MM.1S (cell line): ENCODE results near the gene PCCA.

ENCODE experiments used
- DNase-seq: peaks from one replicate; pipeline ENCODE4 v3.0.0-alpha.2; 2015
- H2AFZ ChIP-seq: fragments of 300-600 bp; sonication (generic); 2 replicates; pipeline ENCODE4 v1.6.0; 2016; ENCODE audit warnings: antibody characterized with exemption, low read length
- H3F3A ChIP-seq: fragments of 300-600 bp; sonication (generic); 2 replicates; pipeline ENCODE4 v1.6.1; 2016; ENCODE audit warnings: mild to moderate bottlenecking, antibody characterized with exemption, low read length, moderate library complexity, mixed read lengths; ENCODE audit not compliant: insufficient read depth
- H3K27ac ChIP-seq: fragments of 300-600 bp; sonication (generic); 2 replicates; pipeline ENCODE4 v1.5.1; 2016; ENCODE audit warnings: mild to moderate bottlenecking, low read length
- H3K27me3 ChIP-seq: fragments of 300-600 bp; sonication (generic); replicated peaks from 2 replicates; pipeline ENCODE4 v1.6.0; 2016; ENCODE audit warnings: low read length; ENCODE audit not compliant: insufficient read depth
- H3K36me3 ChIP-seq: fragments of 300-600 bp; sonication (generic); replicated peaks from 2 replicates; pipeline ENCODE4 v1.6.1; 2016; ENCODE audit warnings: mild to moderate bottlenecking, low read length, mixed read lengths; ENCODE audit not compliant: insufficient read depth
- H3K4me1 ChIP-seq: fragments of 300-600 bp; sonication (generic); 2 replicates; pipeline ENCODE4 v1.6.1; 2016; ENCODE audit warnings: low read length, mixed read lengths
- H3K4me2 ChIP-seq: fragments of 300-600 bp; sonication (generic); 2 replicates; pipeline ENCODE4 v1.6.0; 2016; ENCODE audit warnings: low read depth, low read length
- H3K4me3 ChIP-seq: fragments of 300-600 bp; sonication (generic); 2 replicates; pipeline ENCODE4 v1.5.1; 2016; ENCODE audit warnings: low read length, mixed read lengths
- H3K79me2 ChIP-seq: fragments of 300-600 bp; sonication (generic); 2 replicates; pipeline ENCODE4 v1.6.1; 2016; ENCODE audit warnings: mixed run types, low read length, mixed read lengths
- H3K9ac ChIP-seq: fragments of 300-600 bp; sonication (generic); 2 replicates; pipeline ENCODE4 v1.6.1; 2016; ENCODE audit warnings: low read length, mixed read lengths
- H3K9me2 ChIP-seq: fragments of 300-600 bp; sonication (generic); replicated peaks from 2 replicates; pipeline ENCODE4 v1.6.1; 2016; ENCODE audit warnings: mild to moderate bottlenecking, low read length, mixed read lengths; ENCODE audit not compliant: insufficient read depth
- H3K9me3 ChIP-seq: fragments of 300-600 bp; sonication (generic); replicated peaks from 2 replicates; pipeline ENCODE4 v1.6.1; 2016; ENCODE audit warnings: mild to moderate bottlenecking, low read length, mixed read lengths; ENCODE audit not compliant: insufficient read depth
- H4K20me1 ChIP-seq: fragments of 300-600 bp; sonication (generic); 2 replicates; pipeline ENCODE4 v1.6.1; 2016; ENCODE audit warnings: mild to moderate bottlenecking, low read length, moderate library complexity, mixed read lengths; ENCODE audit not compliant: insufficient read depth
- EZH2 ChIP-seq: fragments of 300-600 bp; sonication (generic); optimal IDR thresholded peaks from 2 replicates; pipeline ENCODE3; 2017; ENCODE audit warnings: low read depth, mild to moderate bottlenecking, antibody characterized with exemption, low read length, mixed read lengths
- EZH2phosphoT487 ChIP-seq: fragments of 300-600 bp; sonication (generic); IDR thresholded peaks from 2 replicates; pipeline ENCODE4 v1.6.1; 2018; ENCODE audit warnings: antibody characterized with exemption, low read length
- TF ChIP-seq, protein P1 (sequence below): fragments of 300-600 bp; sonication (generic); IDR thresholded peaks from 2 replicates; pipeline ENCODE4 v1.5.1; 2016; ENCODE audit warnings: antibody characterized with exemption, low read length, mixed read lengths

The PCCA gene

DNA sequence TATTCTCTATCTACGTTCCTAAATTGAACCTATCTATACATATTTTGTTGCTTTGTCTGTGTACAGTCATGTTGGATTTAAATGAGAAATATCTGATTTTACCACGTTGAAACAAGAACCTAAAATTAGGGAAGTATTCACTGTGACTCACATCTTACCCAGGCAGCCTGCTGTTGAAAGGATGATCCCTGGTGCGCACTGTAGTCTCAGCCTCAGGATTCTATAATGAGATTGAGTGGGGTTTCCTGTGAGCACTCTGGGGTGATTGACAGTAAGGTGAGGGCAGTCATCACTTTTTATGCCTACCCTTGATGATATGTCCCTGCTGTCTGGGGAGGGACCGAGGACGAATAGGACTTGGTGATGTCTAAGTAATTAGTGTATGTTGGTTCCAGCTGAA lies 35.4 kb downstream of the PCCA start:
- no peaks in the 10 kb centered on the region; the same call in 1 of the 2 replicates for H3K36me3 ChIP-seq
- no peak overlapping the region for H2AFZ ChIP-seq
- no peaks in the 10 kb centered on the region for H3K79me2 ChIP-seq
- no peak overlapping the region for H3K9ac ChIP-seq
- no peak for DNase-seq
- no peaks in the 10 kb centered on the region for H3K27me3 ChIP-seq
- H3K27ac ChIP-seq, result no peak overlapping the region
- no peaks in the 10 kb centered on the region for H3F3A ChIP-seq
- H3K4me3 ChIP-seq, result no peak overlapping the region
- TF ChIP-seq, protein P1, sequence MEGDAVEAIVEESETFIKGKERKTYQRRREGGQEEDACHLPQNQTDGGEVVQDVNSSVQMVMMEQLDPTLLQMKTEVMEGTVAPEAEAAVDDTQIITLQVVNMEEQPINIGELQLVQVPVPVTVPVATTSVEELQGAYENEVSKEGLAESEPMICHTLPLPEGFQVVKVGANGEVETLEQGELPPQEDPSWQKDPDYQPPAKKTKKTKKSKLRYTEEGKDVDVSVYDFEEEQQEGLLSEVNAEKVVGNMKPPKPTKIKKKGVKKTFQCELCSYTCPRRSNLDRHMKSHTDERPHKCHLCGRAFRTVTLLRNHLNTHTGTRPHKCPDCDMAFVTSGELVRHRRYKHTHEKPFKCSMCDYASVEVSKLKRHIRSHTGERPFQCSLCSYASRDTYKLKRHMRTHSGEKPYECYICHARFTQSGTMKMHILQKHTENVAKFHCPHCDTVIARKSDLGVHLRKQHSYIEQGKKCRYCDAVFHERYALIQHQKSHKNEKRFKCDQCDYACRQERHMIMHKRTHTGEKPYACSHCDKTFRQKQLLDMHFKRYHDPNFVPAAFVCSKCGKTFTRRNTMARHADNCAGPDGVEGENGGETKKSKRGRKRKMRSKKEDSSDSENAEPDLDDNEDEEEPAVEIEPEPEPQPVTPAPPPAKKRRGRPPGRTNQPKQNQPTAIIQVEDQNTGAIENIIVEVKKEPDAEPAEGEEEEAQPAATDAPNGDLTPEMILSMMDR, result no peak
- no peak for TF ChIP-seq EZH2phosphoT487
- no peak for TF ChIP-seq EZH2
- no peaks in the 10 kb centered on the region for H3K4me1 ChIP-seq
- H4K20me1 ChIP-seq, result no peaks in the 10 kb centered on the region
- no peaks in the 10 kb centered on the region; the same call in 1 of the 2 replicates for H3K9me3 ChIP-seq
- no peaks in the 10 kb centered on the region for H3K9me2 ChIP-seq
- no peak overlapping the region for H3K4me2 ChIP-seq

DNA sequence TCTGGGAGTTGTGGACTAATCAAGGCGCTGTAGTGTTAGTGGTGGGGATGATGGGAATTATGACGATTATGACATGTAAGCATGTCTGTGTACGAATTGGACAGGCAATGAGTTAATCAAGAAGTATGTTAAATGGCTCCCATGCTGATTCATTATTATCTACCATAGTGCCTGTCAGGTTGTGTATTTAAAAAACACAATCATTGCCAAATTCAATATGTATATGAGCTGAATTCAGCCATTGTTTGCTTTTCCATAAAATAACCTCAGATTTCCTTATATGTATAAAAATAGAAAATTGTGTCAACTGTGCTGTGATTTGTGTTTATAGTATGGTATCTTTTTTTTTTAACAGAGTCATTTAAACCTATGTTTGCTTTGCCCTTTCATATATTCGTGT lies 37.1 kb downstream of the PCCA start:
- H3K36me3 ChIP-seq, result no peaks in the 10 kb centered on the region; the same call in 1 of the 2 replicates
- H3K79me2 ChIP-seq, result no peaks in the 10 kb centered on the region
- no peaks in the 10 kb centered on the region for H3K4me1 ChIP-seq
- TF ChIP-seq, protein P1, result no peak
- TF ChIP-seq EZH2phosphoT487 (no peak), EZH2 (no peak)
- H3K4me2 ChIP-seq, result no peak overlapping the region
- no peak overlapping the region for H2AFZ ChIP-seq
- no peak overlapping the region for H3K9ac ChIP-seq
- DNase-seq, result no peak
- no peaks in the 10 kb centered on the region; the same call in 1 of the 2 replicates for H3K9me3 ChIP-seq
- H3K4me3 ChIP-seq, result no peak overlapping the region
- no peaks in the 10 kb centered on the region for H3F3A ChIP-seq
- H3K9me2 ChIP-seq, result no peaks in the 10 kb centered on the region
- H3K27ac ChIP-seq, result no peak overlapping the region
- H3K27me3 ChIP-seq, result no peaks in the 10 kb centered on the region
- H4K20me1 ChIP-seq, result no peaks in the 10 kb centered on the region

DNA sequence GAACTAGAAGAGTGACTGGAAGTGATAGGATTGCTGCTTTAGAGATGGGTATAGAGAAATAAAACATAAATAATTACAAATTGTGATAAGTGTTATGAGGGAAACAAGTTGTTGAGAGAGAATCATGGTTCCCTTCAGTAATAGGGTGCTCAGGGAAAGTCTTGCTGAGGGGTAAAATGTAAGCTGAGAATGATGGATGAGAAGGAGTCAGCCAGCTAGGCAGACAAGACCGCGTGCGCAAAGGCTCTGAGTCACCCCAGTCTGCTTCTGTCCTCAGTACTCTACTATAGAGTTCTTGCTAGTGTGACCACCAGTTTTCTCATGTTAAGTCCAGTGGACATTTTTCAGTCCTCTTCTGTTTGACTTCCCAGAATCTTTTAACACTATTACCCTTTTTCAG lies 39.5 kb downstream of the PCCA start:
- H3K9me3 ChIP-seq, result no peaks in the 10 kb centered on the region
- H3K36me3 ChIP-seq, result no peaks in the 10 kb centered on the region; the same call in 1 of the 2 replicates
- no peaks in the 10 kb centered on the region for H3K79me2 ChIP-seq
- H3K4me1 ChIP-seq, result no peaks in the 10 kb centered on the region
- no peak overlapping the region for H3K27ac ChIP-seq
- no peak overlapping the region for H3K4me3 ChIP-seq
- no peaks in the 10 kb centered on the region for H4K20me1 ChIP-seq
- H3F3A ChIP-seq, result no peaks in the 10 kb centered on the region
- H3K4me2 ChIP-seq, result no peak overlapping the region
- TF ChIP-seq, protein P1, result no peak
- no peak for TF ChIP-seq EZH2phosphoT487
- TF ChIP-seq EZH2, result no peak
- H3K9ac ChIP-seq, result no peak overlapping the region
- no peaks in the 10 kb centered on the region for H3K9me2 ChIP-seq
- H2AFZ ChIP-seq, result no peak overlapping the region
- no peak for DNase-seq
- no peaks in the 10 kb centered on the region for H3K27me3 ChIP-seq
